SH-SY5Y (cell line): ENCODE data around the gene IFIH1.

Experiments used
- GATA2 ChIP-seq: IDR thresholded peaks from 2 replicates; pipeline ENCODE4 v1.6.1; 2011; ENCODE audit warnings: mild to moderate bottlenecking, low read depth, low read length
- GATA3 ChIP-seq: IDR thresholded peaks from 2 replicates; pipeline ENCODE4 v1.6.1; 2011; ENCODE audit warnings: low read depth, mild to moderate bottlenecking, low read length, moderate library complexity

DNA sequence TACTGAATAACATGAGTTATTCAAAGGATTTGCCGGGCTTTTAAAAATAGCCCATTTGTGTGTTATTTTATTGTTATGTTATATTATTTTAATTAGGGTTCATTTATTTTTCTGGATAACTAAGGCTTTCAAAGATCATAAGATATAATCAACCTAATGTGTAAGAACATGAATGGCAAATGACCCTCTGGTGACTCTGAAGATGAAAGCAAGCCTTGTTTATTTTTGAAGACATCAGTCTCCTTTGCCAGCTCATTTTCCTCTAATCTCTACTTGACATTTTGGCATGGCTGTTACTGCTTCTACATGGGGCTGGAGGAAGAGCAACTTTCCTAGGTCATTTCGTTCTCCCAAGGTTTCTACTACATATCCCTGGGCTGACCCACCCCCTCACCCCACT, 85.8 kb downstream of the IFIH1 start:
- TF ChIP-seq GATA2 (no peak), GATA3 (no peak)
